ENCODE measurements around the gene ZNF775.

ZNF775 gene

GRCh38 chr7:150405584-150406311 is 26.6 kb downstream of the ZNF775 start:
- DNase-seq (ENCODE audit: insufficient read length) (no peak), FAIRE-seq (no peak)
- no peak for TF ChIP-seq POLR2AphosphoS5 (IDR thresholded peaks at IDR 0.05; ENCODE audit: low read depth, low read length)
- no peak for TF ChIP-seq TAF1 (IDR thresholded peaks at IDR 0.05; ENCODE audit: borderline replicate concordance, low read depth, low read length)
- no peak for TF ChIP-seq POLR2A (IDR thresholded peaks at IDR 0.05; ENCODE audit: low read depth, low read length)

- TF ChIP-seq POLR2AphosphoS5 (IDR thresholded peaks at IDR 0.05; ENCODE audit: low read depth, low read length) (no peak), POLR2A (IDR thresholded peaks at IDR 0.05; ENCODE audit: low read depth, low read length) (no peak), TAF1 (IDR thresholded peaks at IDR 0.05; ENCODE audit: borderline replicate concordance, low read depth, low read length) (no peak)
- DNase-seq (ENCODE audit: insufficient read length) = no peak
- FAIRE-seq = peak; percentile 33
Measured at GRCh38 chr7:150406312-150406566, 27.1 kb downstream of the ZNF775 start.

- TF ChIP-seq POLR2AphosphoS5 (IDR thresholded peaks at IDR 0.05; ENCODE audit: low read depth, low read length) = no peak
- no peak for TF ChIP-seq TAF1 (IDR thresholded peaks at IDR 0.05; ENCODE audit: borderline replicate concordance, low read depth, low read length)
- no peak for TF ChIP-seq POLR2A (IDR thresholded peaks at IDR 0.05; ENCODE audit: low read depth, low read length)
- FAIRE-seq = peak; percentile 51
Measured at GRCh38 chr7:150406567-150407421, 27.7 kb downstream of the ZNF775 start.

GRCh38 chr7:150407588-150408392 is 28.7 kb downstream of the ZNF775 start:
- DNase-seq (ENCODE audit: insufficient read length) = no peak
- no peak for FAIRE-seq
- TF ChIP-seq POLR2AphosphoS5 (IDR thresholded peaks at IDR 0.05; ENCODE audit: low read depth, low read length) = no peak
- no peak for TF ChIP-seq TAF1 (IDR thresholded peaks at IDR 0.05; ENCODE audit: borderline replicate concordance, low read depth, low read length)
- no peak for TF ChIP-seq POLR2A (IDR thresholded peaks at IDR 0.05; ENCODE audit: low read depth, low read length)

More at GRCh38 chr7:150406567-150407421, 27.7 kb downstream of the ZNF775 start:
- no peak for DNase-seq (ENCODE audit: insufficient read length)

GRCh38 chr7:150408393-150409299 is 29.5 kb downstream of the ZNF775 start:
- DNase-seq (ENCODE audit: insufficient read length) (no peak), FAIRE-seq (no peak)
- TF ChIP-seq TAF1 (IDR thresholded peaks at IDR 0.05; ENCODE audit: borderline replicate concordance, low read depth, low read length) = no peak
- no peak for TF ChIP-seq POLR2A (IDR thresholded peaks at IDR 0.05; ENCODE audit: low read depth, low read length)
- TF ChIP-seq POLR2AphosphoS5 (IDR thresholded peaks at IDR 0.05; ENCODE audit: low read depth, low read length) = no peak

GRCh38 chr7:150409300-150410030 is 30.3 kb downstream of the ZNF775 start:
- FAIRE-seq = no peak
- DNase-seq (ENCODE audit: insufficient read length) = no peak

GRCh38 chr7:150410131-150410530 is 31.0 kb downstream of the ZNF775 start:
- DNase-seq (ENCODE audit: insufficient read length) (no peak), FAIRE-seq (no peak)
- TF ChIP-seq TAF1 (IDR thresholded peaks at IDR 0.05; ENCODE audit: borderline replicate concordance, low read depth, low read length) = no peak
- no peak for TF ChIP-seq POLR2A (IDR thresholded peaks at IDR 0.05; ENCODE audit: low read depth, low read length)
- no peak for TF ChIP-seq POLR2AphosphoS5 (IDR thresholded peaks at IDR 0.05; ENCODE audit: low read depth, low read length)

More at GRCh38 chr7:150409300-150410030, 30.3 kb downstream of the ZNF775 start:
- TF ChIP-seq TAF1 (IDR thresholded peaks at IDR 0.05; ENCODE audit: borderline replicate concordance, low read depth, low read length) = no peak
- no peak for TF ChIP-seq POLR2A (IDR thresholded peaks at IDR 0.05; ENCODE audit: low read depth, low read length)
- TF ChIP-seq POLR2AphosphoS5 (IDR thresholded peaks at IDR 0.05; ENCODE audit: low read depth, low read length) = no peak

GRCh38 chr7:150410680-150411346 is 31.7 kb downstream of the ZNF775 start:
- no peak for DNase-seq (ENCODE audit: insufficient read length)
- no peak for FAIRE-seq
- no peak for TF ChIP-seq POLR2A (IDR thresholded peaks at IDR 0.05; ENCODE audit: low read depth, low read length)
- TF ChIP-seq POLR2AphosphoS5 (IDR thresholded peaks at IDR 0.05; ENCODE audit: low read depth, low read length) = no peak
- no peak for TF ChIP-seq TAF1 (IDR thresholded peaks at IDR 0.05; ENCODE audit: borderline replicate concordance, low read depth, low read length)

- TF ChIP-seq POLR2AphosphoS5 (IDR thresholded peaks at IDR 0.05; ENCODE audit: low read depth, low read length) (no peak), POLR2A (IDR thresholded peaks at IDR 0.05; ENCODE audit: low read depth, low read length) (no peak), TAF1 (IDR thresholded peaks at IDR 0.05; ENCODE audit: borderline replicate concordance, low read depth, low read length) (no peak)
- FAIRE-seq (no peak), DNase-seq (ENCODE audit: insufficient read length) (no peak)
Measured at GRCh38 chr7:150411606-150412005, 32.5 kb downstream of the ZNF775 start.

All from GM12892 (cell line).